CD4-positive, alpha-beta memory T cell (primary cell): ENCODE measurements around the gene TCF7L2. TPM values are rescaled to one million over a fixed set of nuclear protein-coding genes. Genes with fewer than 3 reads are reported as not detected.

Experiments
- CTCF ChIA-PET: fragments of 350-600 bp; sonication (Branson Sonifier 250); formaldehyde crosslinking; loops from one replicate; lab custom pipeline; 2021; ENCODE audit warnings: inconsistent platforms; ENCODE audit not compliant: partially characterized antibody; lab: Charles Lee
- POLR2A ChIA-PET: fragments of 350-600 bp; sonication (Branson Sonifier 250); formaldehyde crosslinking; loops from one replicate; lab custom pipeline; 2021; ENCODE audit not compliant: partially characterized antibody; lab: Charles Lee
- DNase-seq, 5 donors: peaks; one replicate each; pipeline versions ENCODE4 v3.0.0 to v3.0.0-alpha.2; 2020 to 2022; ENCODE audit warnings: mixed read lengths in 1 of 5
- H3K27ac ChIP-seq: one replicate; pipeline ENCODE4 v1.7.0; 2013; ENCODE audit warnings: low read depth, low read length
- H3K27me3 ChIP-seq: 2 replicates; pipeline ENCODE4 v1.7.0; 2013; ENCODE audit warnings: mild to moderate bottlenecking, low read length, moderate library complexity; ENCODE audit not compliant: insufficient read depth
- H3K36me3 ChIP-seq: 2 replicates; pipeline ENCODE4 v1.7.0; 2013; ENCODE audit warnings: mild to moderate bottlenecking, low read length, moderate library complexity; ENCODE audit not compliant: insufficient read depth
- H3K4me1 ChIP-seq: 2 replicates; pipeline ENCODE4 v1.7.0; 2013; ENCODE audit warnings: mild to moderate bottlenecking, low read length, moderate library complexity; ENCODE audit not compliant: insufficient read depth
- H3K4me3 ChIP-seq, 2 donors: one replicate each; pipeline ENCODE4 v1.7.0; 2013; ENCODE audit warnings: low read length in 2 of 2, mild to moderate bottlenecking in 1 of 2
- H3K9me3 ChIP-seq, 2 donors: one replicate each; pipeline ENCODE4 v1.7.0; 2013; ENCODE audit warnings: low read length in 2 of 2, control low read depth in 1 of 2; ENCODE audit not compliant: control insufficient read depth in 1 of 2
- H3K27ac Mint-ChIP-seq, 7 donors: one replicate each; pipeline ENCODE4 v1.8.0; 2020 to 2021; ENCODE audit warnings: mixed read lengths in 7 of 7, mild to moderate bottlenecking in 6 of 7, inconsistent platforms in 3 of 7, moderate library complexity in 3 of 7
- H3K27me3 Mint-ChIP-seq, 2 donors: one replicate each; pipeline ENCODE4 v1.8.0; 2020 to 2021; ENCODE audit warnings: mixed read lengths in 2 of 2
- H3K36me3 Mint-ChIP-seq, 2 donors: one replicate each; pipeline ENCODE4 v1.8.0; 2020 to 2021; ENCODE audit warnings: mixed read lengths in 2 of 2, inconsistent platforms in 1 of 2, mild to moderate bottlenecking in 1 of 2
- H3K4me1 Mint-ChIP-seq, 4 donors: one replicate each; pipeline ENCODE4 v1.8.0; 2020 to 2021; ENCODE audit warnings: mixed read lengths in 4 of 4, mild to moderate bottlenecking in 1 of 4
- H3K4me3 Mint-ChIP-seq, 8 donors: one replicate each; pipeline ENCODE4 v1.8.0; 2020 to 2021; ENCODE audit warnings: mixed read lengths in 8 of 8, mild to moderate bottlenecking in 7 of 8, moderate library complexity in 6 of 8, inconsistent platforms in 3 of 8
- H3K9me3 Mint-ChIP-seq, 8 donors: one replicate each; pipeline ENCODE4 v1.8.0; 2020 to 2021; ENCODE audit warnings: mixed read lengths in 8 of 8, mild to moderate bottlenecking in 5 of 8, inconsistent platforms in 3 of 8, moderate library complexity in 1 of 8
- intact Hi-C: fragments of 100-400 bp; cut with micrococcal nuclease; formaldehyde crosslinking; loops from one replicate; pipeline ENCODE4 v1.15.1; 2023
- polyA plus RNA-seq, 2 donors: library from polyadenylated mRNA; unstranded; fragments of 300-500 nt; fragmentation: Illumina TruSeq; gene quantifications; one replicate each; pipeline ENCODE4 v1.2.3, GENCODE V29; 2021
- total RNA-seq, 2 experiments: library from RNA; stranded (reverse); gene quantifications; one replicate each; pipeline ENCODE4 v1.2.3, GENCODE V29; 2021

TCF7L2 gene
- total and polyA plus RNA-seq, 4 experiments from 2014 or later, result 0.16 to 3.2 (median 1.8) TPM

DNA sequence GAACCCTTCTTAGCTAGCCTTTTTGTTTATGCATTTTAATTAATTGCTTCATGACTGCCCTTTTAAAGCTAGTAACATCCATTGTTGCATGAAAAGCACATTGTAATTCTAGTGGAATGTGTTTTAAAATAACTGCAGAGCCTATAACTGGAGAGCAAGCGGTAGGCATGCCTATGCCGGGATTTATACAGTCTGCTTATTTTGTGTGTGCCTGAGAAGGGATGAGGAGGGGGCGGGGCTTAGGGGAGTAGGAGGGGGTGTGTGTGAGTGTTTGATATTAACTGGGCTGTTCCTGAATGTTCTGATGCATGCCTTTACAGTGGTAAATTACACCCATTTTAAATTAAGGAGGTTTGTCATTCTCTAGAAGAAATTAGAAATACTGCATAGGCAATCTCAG is 208.1 kb downstream of the TCF7L2 start:
- POLR2A ChIA-PET, result no interaction called here
- DNase-seq, result no peak
- Histone ChIP-seq H3K4me3 (no peak overlapping the region), H3K9me3 (no peaks in the 10 kb centered on the region), H3K27me3 (no peaks in the 10 kb centered on the region), H3K4me1 (no peaks in the 10 kb centered on the region), H3K36me3 (no peaks in the 10 kb centered on the region), H3K27ac (no peak overlapping the region)
- peaks cover 3 to 18% of the 10 kb centered on the region in 2 donors for H3K36me3 Mint-ChIP-seq
- no peak overlapping the region for H3K4me3 Mint-ChIP-seq
- H3K4me1 Mint-ChIP-seq, result no peaks in the 10 kb centered on the region
- H3K9me3 Mint-ChIP-seq, result peaks cover 0 to 3% (median 0%) of the 10 kb centered on the region in 8 donors
- no peaks in the 10 kb centered on the region for H3K27me3 Mint-ChIP-seq
- CTCF ChIA-PET, result no interaction called here
- intact Hi-C loops, result no loop called here
- H3K27ac Mint-ChIP-seq, result no peak overlapping the region

DNA sequence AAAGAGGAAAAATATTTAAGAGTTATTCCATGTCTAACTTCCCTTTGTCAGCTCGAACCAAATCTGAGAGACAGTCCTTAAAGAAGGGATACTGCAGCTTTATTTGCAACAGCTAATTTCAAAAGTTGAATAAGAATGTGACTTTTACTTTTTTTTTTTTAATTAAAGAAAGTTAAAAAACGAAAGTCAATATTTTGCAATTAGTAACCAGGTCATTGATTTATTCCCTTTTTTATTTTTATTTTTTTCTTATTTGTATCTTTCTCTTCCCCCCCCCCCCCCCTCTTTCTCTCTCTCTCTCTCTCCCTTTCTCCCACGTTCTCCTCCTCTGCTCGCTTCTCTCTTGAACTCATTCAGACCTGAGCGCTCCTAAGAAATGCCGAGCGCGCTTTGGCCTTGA is 209.5 kb downstream of the TCF7L2 start:
- Mint-ChIP-seq H3K4me1 (no peaks in the 10 kb centered on the region), H3K36me3 (peaks cover 1 to 11% of the 10 kb centered on the region in 2 donors), H3K4me3 (no peak overlapping the region), H3K27ac (no peak overlapping the region), H3K9me3 (no peaks in the 10 kb centered on the region), H3K27me3 (no peaks in the 10 kb centered on the region)
- DNase-seq, result no peak
- no peak overlapping the region for H3K4me3 ChIP-seq
- H3K36me3 ChIP-seq, result no peaks in the 10 kb centered on the region
- ChIA-PET POLR2A (interaction anchor here (0.6 kb wide), 1 partner anchor 80 kb away, joined by 3 read pairs; no protein-coding TSS in a partner anchor), CTCF (no interaction called here)
- H3K9me3 ChIP-seq, result no peaks in the 10 kb centered on the region
- no peaks in the 10 kb centered on the region for H3K27me3 ChIP-seq
- H3K27ac ChIP-seq, result no peak overlapping the region
- intact Hi-C loops, result no loop called here
- H3K4me1 ChIP-seq, result no peaks in the 10 kb centered on the region

DNA sequence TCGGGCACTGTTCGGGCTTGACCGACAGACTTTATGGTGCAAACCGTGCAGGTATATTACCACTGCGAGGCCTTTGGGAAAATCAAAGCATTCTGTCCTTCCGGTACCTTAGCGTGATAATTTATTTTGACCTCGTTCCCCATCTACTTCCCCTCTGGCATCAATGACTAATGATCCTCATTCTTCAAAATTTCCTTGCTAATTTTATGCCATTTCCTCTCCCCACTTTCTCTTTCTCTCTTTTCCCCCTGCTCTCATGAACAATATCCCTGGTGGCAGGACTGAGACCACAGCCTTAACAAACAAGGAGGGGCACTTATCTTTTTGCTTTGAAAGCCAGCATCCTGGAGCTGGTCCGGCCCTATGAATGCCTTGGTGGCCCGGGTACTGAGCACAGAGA is 210.6 kb downstream of the TCF7L2 start:
- no peaks in the 10 kb centered on the region for H3K9me3 ChIP-seq
- H3K4me1 ChIP-seq, result no peaks in the 10 kb centered on the region
- no peaks in the 10 kb centered on the region for H3K27me3 ChIP-seq
- Mint-ChIP-seq H3K4me1 (no peaks in the 10 kb centered on the region), H3K9me3 (no peaks in the 10 kb centered on the region), H3K4me3 (no peak overlapping the region), H3K27me3 (no peaks in the 10 kb centered on the region), H3K27ac (no peak overlapping the region), H3K36me3 (peaks cover 1 to 6% of the 10 kb centered on the region in 2 donors)
- H3K27ac ChIP-seq, result no peak overlapping the region
- intact Hi-C loops, result no loop called here
- H3K36me3 ChIP-seq, result no peaks in the 10 kb centered on the region
- no peak for DNase-seq
- CTCF ChIA-PET, result no interaction called here
- no peak overlapping the region for H3K4me3 ChIP-seq
- POLR2A ChIA-PET, result no interaction called here

DNA sequence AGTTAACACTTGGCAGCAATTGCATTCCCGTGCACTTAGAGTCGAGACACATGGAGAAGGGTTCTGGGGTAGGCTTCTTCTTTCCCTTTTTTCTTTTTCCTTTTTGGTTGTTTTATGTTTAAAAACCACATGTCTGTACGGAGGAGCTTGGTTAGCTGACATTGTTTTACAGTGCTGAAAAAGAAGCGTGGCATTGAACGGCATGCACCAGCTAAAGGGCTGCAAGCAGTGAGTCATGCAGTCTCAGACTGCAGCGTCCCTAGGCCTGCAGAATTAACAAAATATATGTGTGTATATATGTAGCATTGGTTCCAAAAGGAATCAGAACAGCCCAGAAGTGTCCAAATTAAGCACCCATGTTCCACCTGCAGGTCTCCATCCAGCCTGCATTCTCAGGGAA is 211.0 kb downstream of the TCF7L2 start:
- ChIA-PET POLR2A (no interaction called here), CTCF (no interaction called here)
- H3K4me3 Mint-ChIP-seq, result no peak overlapping the region
- Histone ChIP-seq H3K27ac (no peak overlapping the region), H3K4me3 (no peak overlapping the region), H3K36me3 (no peaks in the 10 kb centered on the region), H3K9me3 (no peaks in the 10 kb centered on the region), H3K4me1 (no peaks in the 10 kb centered on the region), H3K27me3 (no peaks in the 10 kb centered on the region)
- H3K36me3 Mint-ChIP-seq, result peaks cover 1 to 4% of the 10 kb centered on the region in 2 donors
- H3K4me1 Mint-ChIP-seq, result no peaks in the 10 kb centered on the region
- DNase-seq, result no peak
- no peak overlapping the region for H3K27ac Mint-ChIP-seq
- H3K27me3 Mint-ChIP-seq, result no peaks in the 10 kb centered on the region
- intact Hi-C loops, result no loop called here
- no peaks in the 10 kb centered on the region for H3K9me3 Mint-ChIP-seq

DNA sequence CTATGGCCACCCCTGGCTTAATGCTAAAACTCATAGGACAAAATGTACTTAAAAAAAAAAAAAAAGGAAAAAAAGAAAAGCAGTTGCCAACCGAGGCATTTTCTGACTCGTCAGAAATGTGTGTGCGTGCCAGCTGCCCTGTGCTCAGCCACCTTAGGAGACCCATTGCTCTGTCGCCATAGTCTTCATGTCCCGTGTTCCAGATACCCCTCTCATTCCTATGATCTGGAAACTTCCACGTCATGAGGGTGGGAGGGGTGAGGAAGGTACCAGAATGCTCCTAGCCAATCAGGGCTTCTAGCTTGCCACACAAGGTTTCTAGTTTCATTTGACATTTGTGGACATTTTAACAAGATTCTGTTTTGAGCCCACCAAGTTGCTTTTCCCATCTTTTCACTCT is 212.9 kb downstream of the TCF7L2 start:
- Histone ChIP-seq H3K27me3 (no peaks in the 10 kb centered on the region), H3K27ac (no peak overlapping the region), H3K4me1 (no peaks in the 10 kb centered on the region), H3K4me3 (no peak overlapping the region), H3K9me3 (no peaks in the 10 kb centered on the region), H3K36me3 (no peaks in the 10 kb centered on the region)
- Mint-ChIP-seq H3K4me3 (no peak overlapping the region), H3K4me1 (no peaks in the 10 kb centered on the region), H3K9me3 (no peaks in the 10 kb centered on the region), H3K27ac (no peak overlapping the region), H3K36me3 (peaks cover 1 to 4% of the 10 kb centered on the region in 2 donors), H3K27me3 (no peaks in the 10 kb centered on the region)
- POLR2A ChIA-PET, result no interaction called here
- CTCF ChIA-PET, result no interaction called here
- intact Hi-C loops, result no loop called here
- no peak for DNase-seq

DNA sequence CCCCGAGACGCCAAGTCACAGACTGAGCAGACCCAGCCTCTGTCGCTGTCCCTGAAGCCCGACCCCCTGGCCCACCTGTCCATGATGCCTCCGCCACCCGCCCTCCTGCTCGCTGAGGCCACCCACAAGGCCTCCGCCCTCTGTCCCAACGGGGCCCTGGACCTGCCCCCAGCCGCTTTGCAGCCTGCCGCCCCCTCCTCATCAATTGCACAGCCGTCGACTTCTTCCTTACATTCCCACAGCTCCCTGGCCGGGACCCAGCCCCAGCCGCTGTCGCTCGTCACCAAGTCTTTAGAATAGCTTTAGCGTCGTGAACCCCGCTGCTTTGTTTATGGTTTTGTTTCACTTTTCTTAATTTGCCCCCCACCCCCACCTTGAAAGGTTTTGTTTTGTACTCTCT is 215.6 kb downstream of the TCF7L2 start:
- Histone ChIP-seq H3K27me3 (no peaks in the 10 kb centered on the region), H3K36me3 (no peaks in the 10 kb centered on the region), H3K4me3 (no peak overlapping the region), H3K4me1 (no peaks in the 10 kb centered on the region), H3K27ac (no peak overlapping the region), H3K9me3 (no peaks in the 10 kb centered on the region)
- peaks cover 0 to 3% of the 10 kb centered on the region in 2 donors for H3K36me3 Mint-ChIP-seq
- DNase-seq, result no peak
- H3K27me3 Mint-ChIP-seq, result no peaks in the 10 kb centered on the region
- ChIA-PET POLR2A (no interaction called here), CTCF (no interaction called here)
- no peaks in the 10 kb centered on the region for H3K9me3 Mint-ChIP-seq
- intact Hi-C loops, result no loop called here
- H3K4me1 Mint-ChIP-seq, result peaks cover 0 to 5% (median 2%) of the 10 kb centered on the region in 4 donors
- H3K4me3 Mint-ChIP-seq, result no peak overlapping the region
- H3K27ac Mint-ChIP-seq, result no peak overlapping the region

DNA sequence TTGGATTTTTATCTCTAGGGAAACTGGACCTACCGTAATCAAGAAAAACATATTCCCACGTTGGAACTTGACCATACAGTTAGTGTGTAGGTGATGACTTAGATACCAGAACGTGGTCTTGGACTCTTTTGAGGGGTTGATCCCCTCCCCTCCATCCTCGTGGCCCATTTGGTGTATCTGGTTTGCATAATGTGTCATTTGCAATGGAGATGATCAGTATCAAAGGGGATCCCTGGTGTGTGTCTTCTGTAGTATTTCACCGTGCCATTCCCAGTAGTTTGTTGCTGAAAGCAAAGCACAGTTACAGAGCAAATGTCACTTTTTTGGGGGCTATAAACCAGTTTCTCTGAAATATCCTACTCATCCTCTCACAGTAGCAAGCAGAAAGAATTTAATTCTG is 217.7 kb downstream of the TCF7L2 start:
- Histone ChIP-seq H3K27me3 (no peaks in the 10 kb centered on the region), H3K9me3 (no peaks in the 10 kb centered on the region), H3K4me1 (no peaks in the 10 kb centered on the region), H3K4me3 (no peak overlapping the region), H3K36me3 (no peaks in the 10 kb centered on the region), H3K27ac (no peak overlapping the region)
- Mint-ChIP-seq H3K9me3 (no peaks in the 10 kb centered on the region), H3K36me3 (no peaks in the 10 kb centered on the region), H3K27me3 (no peaks in the 10 kb centered on the region), H3K27ac (no peak overlapping the region), H3K4me1 (peaks cover 0 to 5% (median 2%) of the 10 kb centered on the region in 4 donors), H3K4me3 (no peak overlapping the region)
- intact Hi-C loops, result no loop called here
- CTCF ChIA-PET, result no interaction called here
- DNase-seq, result no peak
- POLR2A ChIA-PET, result no interaction called here

DNA sequence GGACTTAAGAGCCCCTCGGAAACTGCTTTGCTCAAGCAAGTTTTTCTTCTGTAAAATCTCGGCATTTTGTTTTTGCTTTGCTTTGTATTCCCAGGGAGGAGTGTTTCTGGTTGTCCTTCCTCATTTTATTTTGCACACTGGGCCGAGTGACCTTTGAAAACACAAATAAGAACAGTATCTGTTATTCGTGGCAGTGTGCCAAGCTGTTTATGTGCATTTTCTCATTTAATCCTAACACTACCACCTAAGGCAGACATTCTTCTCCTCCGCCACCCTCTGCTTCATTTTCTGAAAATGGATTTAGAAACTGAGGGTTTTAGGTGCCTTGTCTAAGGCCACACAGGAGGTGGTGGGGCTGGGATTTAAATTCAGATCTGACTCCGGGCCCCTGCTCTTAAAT is 218.5 kb downstream of the TCF7L2 start:
- Histone ChIP-seq H3K27ac (no peak overlapping the region), H3K36me3 (no peaks in the 10 kb centered on the region), H3K4me3 (no peak overlapping the region), H3K9me3 (no peaks in the 10 kb centered on the region), H3K27me3 (no peaks in the 10 kb centered on the region), H3K4me1 (no peaks in the 10 kb centered on the region)
- Mint-ChIP-seq H3K27ac (no peak overlapping the region), H3K36me3 (no peaks in the 10 kb centered on the region), H3K27me3 (no peaks in the 10 kb centered on the region), H3K4me1 (peaks cover 0 to 5% (median 2%) of the 10 kb centered on the region in 4 donors), H3K4me3 (no peak overlapping the region), H3K9me3 (no peaks in the 10 kb centered on the region)
- ChIA-PET POLR2A (no interaction called here), CTCF (no interaction called here)
- no peak for DNase-seq
- intact Hi-C loops, result no loop called here
